NCI-H2196 treated with DMSO at 0.1 percent for 48 hours (cell line): ENCODE measurements around the gene FZD10.

ENCODE experiments used
- DNase-seq: peaks from one replicate; lab custom pipeline; 2025; ENCODE audit not compliant: unreplicated experiment; lab: John Stamatoyannopoulos, UW

Gene FZD10

GRCh38 chr12:130153803-130154202 lies 8.5 kb upstream of the FZD10 start:
- DNase-seq: no peak

GRCh38 chr12:130154276-130155070 lies 7.8 kb upstream of the FZD10 start:
- no peak for DNase-seq

- no peak for DNase-seq
Observed at GRCh38 chr12:130155416-130156073, 6.7 kb upstream of the FZD10 start.

GRCh38 chr12:130156652-130157275 lies 5.5 kb upstream of the FZD10 start:
- no peak for DNase-seq

GRCh38 chr12:130157998-130158753 lies 4.1 kb upstream of the FZD10 start:
- no peak for DNase-seq

GRCh38 chr12:130158754-130159059 lies 3.6 kb upstream of the FZD10 start:
- no peak for DNase-seq

GRCh38 chr12:130160306-130160705 lies 2.0 kb upstream of the FZD10 start:
- DNase-seq: no peak

- no peak for DNase-seq
Observed at GRCh38 chr12:130160711-130161231, 1.5 kb upstream of the FZD10 start.

- no peak for DNase-seq
Observed at GRCh38 chr12:130161261-130162243, 712 bp upstream of the FZD10 start.

- DNase-seq: no peak
Observed at GRCh38 chr12:130162745-130163460, 639 bp downstream of the FZD10 start.

GRCh38 chr12:130163461-130164215 lies 1.4 kb downstream of the FZD10 start:
- no peak for DNase-seq

- DNase-seq: no peak
Observed at GRCh38 chr12:130164216-130164542, 1.9 kb downstream of the FZD10 start.

GRCh38 chr12:130164936-130165335 lies 2.7 kb downstream of the FZD10 start:
- no peak for DNase-seq

GRCh38 chr12:130166306-130166705 lies 4.0 kb downstream of the FZD10 start:
- no peak for DNase-seq

- DNase-seq: no peak
Observed at GRCh38 chr12:130167537-130167936, 5.3 kb downstream of the FZD10 start.

GRCh38 chr12:130169256-130169655 lies 7.0 kb downstream of the FZD10 start:
- no peak for DNase-seq

GRCh38 chr12:130169924-130170323 lies 7.7 kb downstream of the FZD10 start:
- DNase-seq: no peak

GRCh38 chr12:130170611-130171010 lies 8.3 kb downstream of the FZD10 start:
- DNase-seq: no peak
